Skeletal muscle satellite cell (primary cell): ENCODE data around the gene NAALADL2. TPM values are rescaled to one million over a fixed set of nuclear protein-coding genes. Genes with fewer than 3 reads are reported as not detected.

Source experiments
- H3K27me3 ChIP-seq: 2 replicates; pipeline ENCODE4 v1.7.0; 2013; ENCODE audit warnings: low read length; ENCODE audit not compliant: control insufficient read depth, insufficient read depth
- H3K36me3 ChIP-seq: 2 replicates; pipeline ENCODE4 v1.7.0; 2013; ENCODE audit warnings: mild to moderate bottlenecking, control low read depth, low read length; ENCODE audit not compliant: insufficient read depth
- H3K4me1 ChIP-seq: 2 replicates; pipeline ENCODE4 v1.7.0; 2013; ENCODE audit warnings: low read length; ENCODE audit not compliant: control insufficient read depth, insufficient read depth
- H3K4me2 ChIP-seq: 2 replicates; pipeline ENCODE4 v1.7.0; 2013; ENCODE audit warnings: mild to moderate bottlenecking, low read length
- H3K4me3 ChIP-seq: 2 replicates; pipeline ENCODE4 v1.7.0; 2013; ENCODE audit warnings: low read length
- H3K9ac ChIP-seq: 2 replicates; pipeline ENCODE4 v1.7.0; 2013; ENCODE audit warnings: mild to moderate bottlenecking, low read depth, low read length, moderate library complexity
- H3K9me3 ChIP-seq: replicated peaks from 2 replicates; pipeline ENCODE4 v1.7.0; 2013; ENCODE audit warnings: mild to moderate bottlenecking, control low read depth, low read length
- small RNA-seq: library from RNA; depleted of rRNA; stranded (forward); fragments of <200 nt; gene quantifications from one replicate; pipeline ENCODE3, GENCODE V24; 2012

The NAALADL2 gene

DNA sequence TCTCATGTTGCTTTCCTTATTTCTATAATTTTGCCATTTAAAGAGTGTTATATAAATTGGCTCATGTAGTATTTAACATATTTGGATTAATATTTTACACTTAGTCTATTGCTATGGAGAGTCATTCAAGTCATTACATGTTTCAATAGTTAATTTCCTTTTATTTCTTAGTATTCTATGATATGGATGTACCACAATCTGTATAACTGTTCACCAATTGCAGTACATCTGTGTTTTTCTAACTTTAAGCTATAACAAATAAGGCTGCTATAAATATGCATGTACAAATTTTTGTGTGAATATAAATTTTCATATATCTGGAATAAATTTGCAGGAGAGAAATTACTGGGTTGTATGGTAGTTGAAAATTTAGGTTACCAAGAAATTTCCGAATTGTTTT is 993.4 kb downstream of the NAALADL2 start:
- H3K4me3 ChIP-seq, result no peak overlapping the region

DNA sequence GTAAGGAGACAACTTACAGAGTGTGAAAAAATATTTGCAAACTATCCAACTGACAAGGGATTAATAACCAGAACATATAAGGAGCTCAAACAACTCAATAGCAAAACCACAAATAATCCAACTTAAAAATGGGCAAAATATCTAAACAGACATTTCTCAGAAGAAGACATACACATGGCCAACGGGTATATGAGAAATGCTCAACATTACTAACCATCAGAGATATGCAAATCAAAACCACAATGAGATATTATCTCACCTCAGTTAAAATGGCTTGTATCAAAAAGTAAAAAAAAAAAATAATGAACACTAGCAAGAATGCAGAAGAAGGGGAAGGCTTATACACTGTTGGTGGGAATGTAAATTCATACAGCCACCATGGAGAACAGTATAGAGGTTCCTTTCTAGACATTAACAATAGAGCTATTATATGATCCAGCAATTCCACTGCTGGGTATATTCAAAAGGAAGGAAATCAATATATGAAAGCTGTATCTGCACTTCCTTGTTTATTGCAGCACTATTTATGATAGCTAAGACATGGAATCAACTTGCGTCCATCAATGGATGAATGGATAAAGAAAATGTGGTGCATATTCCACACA is 998.6 kb downstream of the NAALADL2 start:
- no peak overlapping the region for H3K9ac ChIP-seq
- no peak overlapping the region for H3K4me2 ChIP-seq
- no peaks in the 10 kb centered on the region for H3K4me1 ChIP-seq
- no peaks in the 10 kb centered on the region for H3K27me3 ChIP-seq
- no peaks in the 10 kb centered on the region for H3K36me3 ChIP-seq
- H3K4me3 ChIP-seq, result no peak overlapping the region
- no peaks in the 10 kb centered on the region for H3K9me3 ChIP-seq

More for the DNA sequence above, 993.4 kb downstream of the NAALADL2 start:
- Histone ChIP-seq H3K9me3 (no peaks in the 10 kb centered on the region), H3K27me3 (no peaks in the 10 kb centered on the region), H3K9ac (no peak overlapping the region), H3K4me2 (no peak overlapping the region), H3K36me3 (no peaks in the 10 kb centered on the region), H3K4me1 (no peaks in the 10 kb centered on the region)

Small RNA genes lying within 50 kb of the gene (small RNA-seq; reads per million reads assigned to genes)
- not detected for gene MIR4789
- not detected for gene RNU4-91P
- not detected for gene RNU6-1233P
- not detected for gene RNU6-1317P
